NCI-H82 treated with DMSO at 0.1 percent for 48 hours (cell line): ENCODE data around the gene TPSD1.
"Not testable (repeated sequence)": the region's sequence is repeated elsewhere in the genome, so short reads cannot be mapped to it uniquely, and the experiment has no call there.

Source experiments
- DNase-seq: peaks from one replicate; lab custom pipeline; 2025; ENCODE audit not compliant: unreplicated experiment; lab: John Stamatoyannopoulos, UW

The TPSD1 gene

GRCh38 chr16:1255276-1256122 is at the start of gene TPSD1:
Gene TPSD1, plus strand, starts transcription at chr16:1256069. Its CDS starts 212 bp downstream, at chr16:1256281.
- not testable (repeated sequence) for DNase-seq

- DNase-seq, result no peak
Observed at GRCh38 chr16:1206326-1206725, 49.5 kb upstream of the TPSD1 start.

- DNase-seq, result no peak
Observed at GRCh38 chr16:1206786-1207185, 49.1 kb upstream of the TPSD1 start.

- no peak for DNase-seq
Observed at GRCh38 chr16:1208239-1208830, 47.5 kb upstream of the TPSD1 start.

GRCh38 chr16:1209081-1209480 is 46.8 kb upstream of the TPSD1 start:
- no peak for DNase-seq

- no peak for DNase-seq
Observed at GRCh38 chr16:1210461-1210860, 45.4 kb upstream of the TPSD1 start.

GRCh38 chr16:1211451-1212268 is 44.2 kb upstream of the TPSD1 start:
- no peak for DNase-seq

GRCh38 chr16:1212616-1213194 is 43.2 kb upstream of the TPSD1 start:
- no peak for DNase-seq

- DNase-seq, result no peak
Observed at GRCh38 chr16:1213231-1213630, 42.6 kb upstream of the TPSD1 start.

GRCh38 chr16:1213796-1214372 is 42.0 kb upstream of the TPSD1 start:
- DNase-seq, result no peak

GRCh38 chr16:1214719-1215118 is 41.1 kb upstream of the TPSD1 start:
- no peak for DNase-seq

GRCh38 chr16:1215574-1216295 is 40.1 kb upstream of the TPSD1 start:
- DNase-seq, result no peak

- no peak for DNase-seq
Observed at GRCh38 chr16:1216296-1216619, 39.6 kb upstream of the TPSD1 start.

- DNase-seq, result no peak
Observed at GRCh38 chr16:1216681-1217400, 39.0 kb upstream of the TPSD1 start.

- DNase-seq, result no peak
Observed at GRCh38 chr16:1217526-1217925, 38.3 kb upstream of the TPSD1 start.

GRCh38 chr16:1218061-1218929 is 37.6 kb upstream of the TPSD1 start:
- no peak for DNase-seq

GRCh38 chr16:1218930-1219611 is 36.8 kb upstream of the TPSD1 start:
- DNase-seq, result no peak

GRCh38 chr16:1220098-1220728 is 35.7 kb upstream of the TPSD1 start:
- DNase-seq, result no peak
